ENCODE data around the gene AURKAIP1. TPM values are rescaled to one million over a fixed set of nuclear protein-coding genes. Genes with fewer than 3 reads are reported as not detected.

The AURKAIP1 gene
- total and polyA plus RNA-seq, 2 of the 13 experiments (the other 11 are each of a cell fraction or from before 2014, with no cell fraction given): 69.5 to 175 TPM

DNA sequence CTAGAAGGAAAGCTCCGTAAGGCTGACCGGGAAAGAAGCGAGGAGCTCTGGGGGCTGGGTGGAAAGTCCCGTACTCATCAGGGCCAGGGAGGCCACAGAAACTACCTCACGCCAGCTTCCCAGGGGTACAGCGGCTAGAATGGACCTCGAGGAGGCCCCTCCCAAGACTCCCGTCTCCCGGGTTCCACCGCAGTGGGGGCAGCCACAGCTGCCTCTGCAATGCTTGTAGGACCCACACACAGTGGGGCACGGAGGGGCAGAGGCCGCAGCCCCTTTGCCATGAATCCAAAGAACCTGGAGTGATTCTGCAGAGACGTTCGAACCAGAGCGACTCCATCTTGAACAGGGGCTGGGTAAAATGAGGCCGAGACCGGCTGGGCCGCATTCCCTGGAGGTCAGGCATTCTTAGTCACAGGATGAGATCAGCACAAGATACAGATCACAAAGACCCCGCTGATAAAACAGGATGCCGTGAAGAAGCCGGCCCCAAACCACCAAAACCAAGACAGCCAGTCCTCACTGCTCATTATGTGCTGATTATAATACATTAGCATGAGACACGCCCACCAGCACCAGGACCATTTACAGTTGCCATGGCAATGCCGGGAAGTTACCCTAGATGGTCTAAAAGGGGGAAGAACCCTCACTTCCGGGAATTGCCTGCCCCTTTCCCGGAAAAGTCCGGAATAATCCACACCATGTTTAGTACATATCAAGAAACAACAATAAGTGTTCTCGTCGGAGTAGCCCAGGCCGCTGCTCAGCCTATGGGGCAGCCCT lies 47.6 kb upstream of the AURKAIP1 start:
- no peaks in the 10 kb centered on the region; a peak in 1 of 5 replicates for H3K27me3 ChIP-seq (ENCODE audit: control insufficient read depth in 1 of 2, insufficient read depth in 2 of 2, low read length in 2 of 2)
- H4K20me1 ChIP-seq (ENCODE audit: insufficient read depth, low read length): no peaks in the 10 kb centered on the region
- ATAC-seq (no peak), DNase-seq (ENCODE audit: low spot score) (no peak), FAIRE-seq (no peak)
- TF ChIP-seq, protein P1, sequence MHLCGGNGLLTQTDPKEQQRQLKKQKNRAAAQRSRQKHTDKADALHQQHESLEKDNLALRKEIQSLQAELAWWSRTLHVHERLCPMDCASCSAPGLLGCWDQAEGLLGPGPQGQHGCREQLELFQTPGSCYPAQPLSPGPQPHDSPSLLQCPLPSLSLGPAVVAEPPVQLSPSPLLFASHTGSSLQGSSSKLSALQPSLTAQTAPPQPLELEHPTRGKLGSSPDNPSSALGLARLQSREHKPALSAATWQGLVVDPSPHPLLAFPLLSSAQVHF (CRISPR knock-in tag; IDR thresholded peaks at IDR 0.05): no peak
- TF ChIP-seq, protein P2, sequence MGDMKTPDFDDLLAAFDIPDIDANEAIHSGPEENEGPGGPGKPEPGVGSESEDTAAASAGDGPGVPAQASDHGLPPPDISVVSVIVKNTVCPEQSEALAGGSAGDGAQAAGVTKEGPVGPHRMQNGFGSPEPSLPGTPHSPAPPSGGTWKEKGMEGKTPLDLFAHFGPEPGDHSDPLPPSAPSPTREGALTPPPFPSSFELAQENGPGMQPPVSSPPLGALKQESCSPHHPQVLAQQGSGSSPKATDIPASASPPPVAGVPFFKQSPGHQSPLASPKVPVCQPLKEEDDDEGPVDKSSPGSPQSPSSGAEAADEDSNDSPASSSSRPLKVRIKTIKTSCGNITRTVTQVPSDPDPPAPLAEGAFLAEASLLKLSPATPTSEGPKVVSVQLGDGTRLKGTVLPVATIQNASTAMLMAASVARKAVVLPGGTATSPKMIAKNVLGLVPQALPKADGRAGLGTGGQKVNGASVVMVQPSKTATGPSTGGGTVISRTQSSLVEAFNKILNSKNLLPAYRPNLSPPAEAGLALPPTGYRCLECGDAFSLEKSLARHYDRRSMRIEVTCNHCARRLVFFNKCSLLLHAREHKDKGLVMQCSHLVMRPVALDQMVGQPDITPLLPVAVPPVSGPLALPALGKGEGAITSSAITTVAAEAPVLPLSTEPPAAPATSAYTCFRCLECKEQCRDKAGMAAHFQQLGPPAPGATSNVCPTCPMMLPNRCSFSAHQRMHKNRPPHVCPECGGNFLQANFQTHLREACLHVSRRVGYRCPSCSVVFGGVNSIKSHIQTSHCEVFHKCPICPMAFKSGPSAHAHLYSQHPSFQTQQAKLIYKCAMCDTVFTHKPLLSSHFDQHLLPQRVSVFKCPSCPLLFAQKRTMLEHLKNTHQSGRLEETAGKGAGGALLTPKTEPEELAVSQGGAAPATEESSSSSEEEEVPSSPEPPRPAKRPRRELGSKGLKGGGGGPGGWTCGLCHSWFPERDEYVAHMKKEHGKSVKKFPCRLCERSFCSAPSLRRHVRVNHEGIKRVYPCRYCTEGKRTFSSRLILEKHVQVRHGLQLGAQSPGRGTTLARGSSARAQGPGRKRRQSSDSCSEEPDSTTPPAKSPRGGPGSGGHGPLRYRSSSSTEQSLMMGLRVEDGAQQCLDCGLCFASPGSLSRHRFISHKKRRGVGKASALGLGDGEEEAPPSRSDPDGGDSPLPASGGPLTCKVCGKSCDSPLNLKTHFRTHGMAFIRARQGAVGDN (CRISPR knock-in tag; IDR thresholded peaks at IDR 0.05): peak; percentile 75
- intact Hi-C loops (cut with micrococcal nuclease; ENCODE audit: unreplicated experiment): no loop called here
- ChIA-PET POLR2A (interaction anchor here (0.8 to 3.5 kb wide), 6 partner anchors 9 to 48 kb away, joined by 3 to 126 read pairs (median 16); partner anchors contain the start of genes AURKAIP1, MRPL20 and VWA1), CTCF (ENCODE audit: low intra/inter-chr PET ratio, low total read pairs) (no interaction called here)
- no peaks in the 10 kb centered on the region for H3K36me3 ChIP-seq (replicated peaks in 1 of 2; ENCODE audit: control insufficient read depth in 1 of 2, insufficient read depth in 2 of 2, low read length in 2 of 2)
- H3K9me3 ChIP-seq (ENCODE audit: low read length): no peaks in the 10 kb centered on the region
- H3K4me2 ChIP-seq (ENCODE audit: low read depth, low read length): no peak overlapping the region
- H3K9ac ChIP-seq (ENCODE audit: insufficient read depth, low read depth, low read length): no peak overlapping the region
- WGBS (ENCODE audit: low lambda C conversion rate): 94% methylated on average over 24 of the region's 29 CpGs
- H3K79me2 ChIP-seq (ENCODE audit: insufficient read depth, low read length): peaks cover 12% of the 10 kb centered on the region
- no peak overlapping the region for H3K4me3 ChIP-seq (replicated peaks in 1 of 3; ENCODE audit: insufficient read depth in 1 of 3, low read depth in 2 of 3, low read length in 3 of 3)
- no TSS peak for BruUV-seq (replicated peaks)
- in situ Hi-C loops (cut with HindIII; ENCODE audit: extremely low pct_ligation_motif_present, low pct_unique_long_range_greater_than_20kb): no loop called here
- H3K4me1 ChIP-seq (ENCODE audit: insufficient read depth, low read length): peaks cover 59% of the 10 kb centered on the region
- H3K27ac ChIP-seq (ENCODE audit: extremely low read length, insufficient read depth, low read length): peak overlapping the region; percentile 13
- H2AFZ ChIP-seq (ENCODE audit: low read length): no peak overlapping the region
